ENCODE measurements around the gene CYP4F8. TPM values are rescaled to one million over a fixed set of nuclear protein-coding genes. Genes with fewer than 3 reads are reported as not detected.

The CYP4F8 gene
- total RNA-seq, 1 donor from 2014 or later: not detected

DNA sequence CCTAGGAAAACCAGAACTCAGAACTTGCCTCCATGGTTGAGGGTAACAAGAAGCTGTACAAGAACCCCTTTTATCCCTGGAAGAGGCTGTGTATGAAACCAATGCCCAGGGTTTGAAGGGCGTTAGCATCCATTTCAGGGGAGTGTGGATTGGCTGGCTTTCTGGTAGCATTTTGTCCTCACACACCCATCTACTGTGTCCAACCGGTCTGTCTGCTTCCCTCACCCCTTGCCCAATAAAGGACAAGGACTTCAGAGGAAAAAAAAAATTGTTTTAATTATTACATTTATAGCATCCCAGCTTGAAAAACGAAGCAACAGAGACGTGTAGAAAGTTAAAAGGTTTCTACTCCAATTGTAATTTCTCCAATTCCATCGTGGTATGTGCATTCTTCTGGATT lies 2.7 kb upstream of the CYP4F8 start:
- FAIRE-seq (no peak), DNase-seq (ENCODE audit: low read depth) (no peak)
- Histone ChIP-seq H3K27me3 (ENCODE audit: control insufficient read depth, insufficient read depth, low read length) (no peaks in the 10 kb centered on the region), H3K4me3 (ENCODE audit: low read depth, low read length) (no peak overlapping the region), H3K36me3 (ENCODE audit: control insufficient read depth, insufficient read depth, low read length) (no peaks in the 10 kb centered on the region)
- TF ChIP-seq, protein P1, sequence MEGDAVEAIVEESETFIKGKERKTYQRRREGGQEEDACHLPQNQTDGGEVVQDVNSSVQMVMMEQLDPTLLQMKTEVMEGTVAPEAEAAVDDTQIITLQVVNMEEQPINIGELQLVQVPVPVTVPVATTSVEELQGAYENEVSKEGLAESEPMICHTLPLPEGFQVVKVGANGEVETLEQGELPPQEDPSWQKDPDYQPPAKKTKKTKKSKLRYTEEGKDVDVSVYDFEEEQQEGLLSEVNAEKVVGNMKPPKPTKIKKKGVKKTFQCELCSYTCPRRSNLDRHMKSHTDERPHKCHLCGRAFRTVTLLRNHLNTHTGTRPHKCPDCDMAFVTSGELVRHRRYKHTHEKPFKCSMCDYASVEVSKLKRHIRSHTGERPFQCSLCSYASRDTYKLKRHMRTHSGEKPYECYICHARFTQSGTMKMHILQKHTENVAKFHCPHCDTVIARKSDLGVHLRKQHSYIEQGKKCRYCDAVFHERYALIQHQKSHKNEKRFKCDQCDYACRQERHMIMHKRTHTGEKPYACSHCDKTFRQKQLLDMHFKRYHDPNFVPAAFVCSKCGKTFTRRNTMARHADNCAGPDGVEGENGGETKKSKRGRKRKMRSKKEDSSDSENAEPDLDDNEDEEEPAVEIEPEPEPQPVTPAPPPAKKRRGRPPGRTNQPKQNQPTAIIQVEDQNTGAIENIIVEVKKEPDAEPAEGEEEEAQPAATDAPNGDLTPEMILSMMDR (IDR thresholded peaks at IDR 0.05; ENCODE audit: insufficient read depth, low read length, severe bottlenecking): no peak

DNA sequence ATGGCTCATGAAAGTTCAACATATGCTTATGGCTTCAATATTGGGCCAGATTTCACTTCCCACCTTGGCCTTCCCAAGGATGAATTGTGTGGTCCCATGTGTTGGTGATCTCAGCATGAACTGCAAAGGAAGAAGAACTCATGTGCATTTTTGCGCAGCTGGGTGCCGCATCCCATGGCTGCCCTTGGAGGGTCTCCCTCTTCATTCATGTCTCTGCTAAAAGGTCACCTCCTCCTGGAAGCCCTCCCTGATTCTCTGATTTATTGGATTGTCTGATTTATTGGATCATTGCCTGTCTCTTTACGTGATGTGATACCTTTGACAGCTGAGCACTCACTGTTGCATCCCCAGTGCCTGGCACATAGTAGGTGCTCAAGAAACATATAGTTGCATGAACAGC lies 1.7 kb upstream of the CYP4F8 start:
- TF ChIP-seq, protein P1 (IDR thresholded peaks at IDR 0.05; ENCODE audit: insufficient read depth, low read length, severe bottlenecking): no peak
- DNase-seq (ENCODE audit: low read depth) (no peak), FAIRE-seq (no peak)

GRCh38 chr19:15615526-15615925 lies 508 bp downstream of the CYP4F8 start:
- no peak overlapping the region for H3K4me3 ChIP-seq (ENCODE audit: low read depth, low read length)
- no peaks in the 10 kb centered on the region for H3K27me3 ChIP-seq (ENCODE audit: control insufficient read depth, insufficient read depth, low read length)
- no peaks in the 10 kb centered on the region for H3K36me3 ChIP-seq (ENCODE audit: control insufficient read depth, insufficient read depth, low read length)
- TF ChIP-seq, protein P1 (IDR thresholded peaks at IDR 0.05; ENCODE audit: insufficient read depth, low read length, severe bottlenecking): no peak
- FAIRE-seq (no peak), DNase-seq (ENCODE audit: low read depth) (no peak)

More for the DNA sequence above, 1.7 kb upstream of the CYP4F8 start:
- no peaks in the 10 kb centered on the region for H3K27me3 ChIP-seq (ENCODE audit: control insufficient read depth, insufficient read depth, low read length)
- no peaks in the 10 kb centered on the region for H3K36me3 ChIP-seq (ENCODE audit: control insufficient read depth, insufficient read depth, low read length)
- H3K4me3 ChIP-seq (ENCODE audit: low read depth, low read length): no peak overlapping the region

DNA sequence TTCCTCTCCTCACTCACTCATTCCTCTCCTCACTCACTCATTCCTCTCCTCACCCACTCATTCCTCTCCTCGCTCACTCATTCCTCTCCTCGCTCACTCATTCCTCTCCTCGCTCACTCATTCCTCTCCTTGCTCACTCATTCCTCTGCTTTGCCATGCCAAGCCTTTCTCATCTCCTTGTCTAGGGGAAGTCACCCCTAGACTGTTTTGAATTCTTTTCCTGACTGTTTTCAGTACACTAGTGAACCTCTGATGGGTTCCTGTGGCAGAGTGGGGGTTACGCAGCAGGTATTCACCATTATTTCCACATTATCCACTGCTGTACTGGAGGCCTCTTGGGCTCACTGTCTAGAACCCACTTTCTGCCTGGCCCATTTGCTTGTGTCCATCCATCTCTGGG lies 1.2 kb downstream of the CYP4F8 start:
- no peak for FAIRE-seq
- TF ChIP-seq, protein P1 (IDR thresholded peaks at IDR 0.05; ENCODE audit: insufficient read depth, low read length, severe bottlenecking): no peak

DNA sequence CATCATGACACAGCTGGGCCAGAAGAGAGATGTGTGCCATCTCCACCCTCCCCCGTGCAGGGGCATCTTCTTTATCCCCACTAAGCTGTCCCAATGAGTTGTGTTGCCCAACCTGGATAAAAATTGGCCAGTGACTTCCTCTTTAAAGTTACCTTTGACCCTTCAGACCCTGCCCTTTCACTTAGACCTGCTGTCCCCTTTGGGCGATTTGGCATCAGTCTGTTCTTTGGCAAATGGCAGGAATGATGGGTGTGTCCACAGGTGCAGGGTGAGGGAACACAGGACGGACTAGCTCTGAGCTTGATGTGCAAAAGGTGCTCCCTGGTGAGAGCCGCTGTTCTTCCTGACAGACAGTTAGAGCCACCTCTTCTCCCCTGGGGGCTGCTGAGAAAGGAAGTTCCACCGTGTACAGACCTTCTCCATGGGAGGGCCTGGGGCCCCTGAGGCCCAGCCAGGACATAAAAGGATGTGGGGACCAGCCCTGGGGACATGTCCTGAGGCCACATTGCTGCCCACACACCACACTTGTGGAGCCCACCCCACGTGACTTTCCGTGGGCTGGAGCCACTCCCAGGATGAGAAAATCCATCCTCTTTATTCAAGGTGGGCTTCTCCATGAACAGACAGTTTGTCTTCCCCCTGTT lies 1.7 kb downstream of the CYP4F8 start:
- Histone ChIP-seq H3K27me3 (ENCODE audit: control insufficient read depth, insufficient read depth, low read length) (no peaks in the 10 kb centered on the region), H3K36me3 (ENCODE audit: control insufficient read depth, insufficient read depth, low read length) (no peaks in the 10 kb centered on the region), H3K4me3 (ENCODE audit: low read depth, low read length) (no peak overlapping the region)
- TF ChIP-seq, protein P1 (IDR thresholded peaks at IDR 0.05; ENCODE audit: insufficient read depth, low read length, severe bottlenecking): no peak
- FAIRE-seq (peak; percentile 77), DNase-seq (ENCODE audit: low read depth) (no peak)

More for the DNA sequence above, 1.2 kb downstream of the CYP4F8 start:
- no peak for DNase-seq (ENCODE audit: low read depth)
- H3K27me3 ChIP-seq (ENCODE audit: control insufficient read depth, insufficient read depth, low read length): no peaks in the 10 kb centered on the region
- H3K4me3 ChIP-seq (ENCODE audit: low read depth, low read length): no peak overlapping the region
- no peaks in the 10 kb centered on the region for H3K36me3 ChIP-seq (ENCODE audit: control insufficient read depth, insufficient read depth, low read length)

DNA sequence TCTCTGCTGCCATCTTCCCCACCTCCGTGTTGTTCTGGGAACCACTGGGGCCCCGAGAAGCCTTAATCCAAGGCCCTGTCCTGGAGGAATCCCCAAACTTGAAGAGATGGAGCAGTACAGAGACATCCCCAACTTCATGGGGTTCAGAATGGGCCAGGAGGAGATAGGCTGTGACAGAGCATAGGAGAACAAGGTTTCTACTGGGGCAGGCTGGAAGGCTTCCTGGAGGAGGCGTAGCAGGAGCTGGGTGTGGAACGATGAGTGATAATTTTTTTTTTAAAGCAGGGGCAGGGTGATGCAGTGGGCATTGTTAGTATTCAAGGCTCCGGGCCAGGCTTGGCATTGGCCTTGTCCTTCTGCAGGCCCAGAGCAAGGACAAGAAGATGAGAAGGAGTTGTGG lies 3.3 kb downstream of the CYP4F8 start:
- H3K4me3 ChIP-seq (ENCODE audit: low read depth, low read length): no peak overlapping the region
- FAIRE-seq (no peak), DNase-seq (ENCODE audit: low read depth) (no peak)
- TF ChIP-seq, protein P1 (IDR thresholded peaks at IDR 0.05; ENCODE audit: insufficient read depth, low read length, severe bottlenecking): no peak
- no peaks in the 10 kb centered on the region for H3K27me3 ChIP-seq (ENCODE audit: control insufficient read depth, insufficient read depth, low read length)
- H3K36me3 ChIP-seq (ENCODE audit: control insufficient read depth, insufficient read depth, low read length): no peaks in the 10 kb centered on the region

All from bronchial epithelial cell (primary cell).